ENCODE measurements around the gene FOXC1.

DNA sequence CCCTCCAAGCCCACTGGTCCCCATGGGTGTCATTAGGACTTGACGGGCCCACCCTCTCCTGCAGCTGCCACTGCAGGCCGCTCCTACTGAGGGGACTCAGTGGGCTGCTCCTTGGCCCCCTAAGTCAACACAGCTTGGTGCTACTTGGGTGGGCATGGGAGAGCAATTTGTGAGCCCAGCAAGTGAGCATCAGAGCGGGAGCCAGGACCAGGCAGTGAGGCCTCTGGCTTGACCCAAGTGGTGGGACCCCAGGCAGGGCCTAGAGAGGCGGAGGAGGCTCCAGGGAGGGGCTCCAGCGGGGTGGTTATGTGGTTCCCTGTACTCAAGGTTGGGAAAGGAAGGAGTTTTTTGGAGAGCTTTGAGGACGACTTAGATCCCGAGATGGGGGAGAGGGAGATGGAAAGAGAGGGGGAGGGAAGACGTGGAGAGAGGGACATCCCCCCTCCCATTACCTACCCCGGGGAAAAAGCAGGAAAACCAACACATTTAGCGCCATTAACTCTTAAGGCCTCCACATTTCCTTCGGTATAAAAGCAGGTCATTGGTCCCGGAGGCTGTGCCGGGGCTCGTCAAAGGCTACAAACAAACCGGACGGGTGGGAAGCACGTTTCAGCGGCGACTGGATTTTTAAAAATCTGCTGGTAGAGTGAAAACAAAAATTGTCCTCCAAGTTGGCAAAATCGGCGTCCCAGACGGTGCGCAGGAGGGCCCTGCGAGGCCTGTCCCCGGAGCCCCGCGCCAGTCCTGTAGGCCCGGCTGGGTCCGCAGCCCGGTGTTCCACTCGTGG lies 8.8 kb downstream of the FOXC1 start:
- TF ChIP-seq CEBPB (IDR thresholded peaks at IDR 0.05; ENCODE audit: borderline replicate concordance, low read depth, low read length) (no peak), MAFF (IDR thresholded peaks at IDR 0.05; ENCODE audit: low read depth, low read length) (no peak), EEA1 (CRISPR knock-in tag; IDR thresholded peaks at IDR 0.05; ENCODE audit: borderline replicate concordance) (no peak), MYC (CRISPR knock-in tag; IDR thresholded peaks at IDR 0.05; ENCODE audit: borderline replicate concordance) (no peak), TAF15 (IDR thresholded peaks at IDR 0.05; ENCODE audit: low read depth, low read length, poor library complexity, severe bottlenecking) (no peak), POLR2A (IDR thresholded peaks at IDR 0.05; ENCODE audit: insufficient read depth in 1 of 2, low read depth in 2 of 2, low read length in 2 of 2) (no peak), MATR3 (CRISPR knock-in tag; IDR thresholded peaks at IDR 0.05) (no peak), HDAC6 (IDR thresholded peaks at IDR 0.05; ENCODE audit: low read depth, low read length) (no peak), RFX5 (IDR thresholded peaks at IDR 0.05; ENCODE audit: low read depth, low read length) (no peak)
- TF ChIP-seq, protein P1, sequence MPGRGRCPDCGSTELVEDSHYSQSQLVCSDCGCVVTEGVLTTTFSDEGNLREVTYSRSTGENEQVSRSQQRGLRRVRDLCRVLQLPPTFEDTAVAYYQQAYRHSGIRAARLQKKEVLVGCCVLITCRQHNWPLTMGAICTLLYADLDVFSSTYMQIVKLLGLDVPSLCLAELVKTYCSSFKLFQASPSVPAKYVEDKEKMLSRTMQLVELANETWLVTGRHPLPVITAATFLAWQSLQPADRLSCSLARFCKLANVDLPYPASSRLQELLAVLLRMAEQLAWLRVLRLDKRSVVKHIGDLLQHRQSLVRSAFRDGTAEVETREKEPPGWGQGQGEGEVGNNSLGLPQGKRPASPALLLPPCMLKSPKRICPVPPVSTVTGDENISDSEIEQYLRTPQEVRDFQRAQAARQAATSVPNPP (CRISPR knock-in tag; IDR thresholded peaks at IDR 0.05): no peak
- TF ChIP-seq, protein P2, sequence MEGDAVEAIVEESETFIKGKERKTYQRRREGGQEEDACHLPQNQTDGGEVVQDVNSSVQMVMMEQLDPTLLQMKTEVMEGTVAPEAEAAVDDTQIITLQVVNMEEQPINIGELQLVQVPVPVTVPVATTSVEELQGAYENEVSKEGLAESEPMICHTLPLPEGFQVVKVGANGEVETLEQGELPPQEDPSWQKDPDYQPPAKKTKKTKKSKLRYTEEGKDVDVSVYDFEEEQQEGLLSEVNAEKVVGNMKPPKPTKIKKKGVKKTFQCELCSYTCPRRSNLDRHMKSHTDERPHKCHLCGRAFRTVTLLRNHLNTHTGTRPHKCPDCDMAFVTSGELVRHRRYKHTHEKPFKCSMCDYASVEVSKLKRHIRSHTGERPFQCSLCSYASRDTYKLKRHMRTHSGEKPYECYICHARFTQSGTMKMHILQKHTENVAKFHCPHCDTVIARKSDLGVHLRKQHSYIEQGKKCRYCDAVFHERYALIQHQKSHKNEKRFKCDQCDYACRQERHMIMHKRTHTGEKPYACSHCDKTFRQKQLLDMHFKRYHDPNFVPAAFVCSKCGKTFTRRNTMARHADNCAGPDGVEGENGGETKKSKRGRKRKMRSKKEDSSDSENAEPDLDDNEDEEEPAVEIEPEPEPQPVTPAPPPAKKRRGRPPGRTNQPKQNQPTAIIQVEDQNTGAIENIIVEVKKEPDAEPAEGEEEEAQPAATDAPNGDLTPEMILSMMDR (CRISPR knock-in tag; IDR thresholded peaks at IDR 0.05): no peak
- TF ChIP-seq, protein P3, sequence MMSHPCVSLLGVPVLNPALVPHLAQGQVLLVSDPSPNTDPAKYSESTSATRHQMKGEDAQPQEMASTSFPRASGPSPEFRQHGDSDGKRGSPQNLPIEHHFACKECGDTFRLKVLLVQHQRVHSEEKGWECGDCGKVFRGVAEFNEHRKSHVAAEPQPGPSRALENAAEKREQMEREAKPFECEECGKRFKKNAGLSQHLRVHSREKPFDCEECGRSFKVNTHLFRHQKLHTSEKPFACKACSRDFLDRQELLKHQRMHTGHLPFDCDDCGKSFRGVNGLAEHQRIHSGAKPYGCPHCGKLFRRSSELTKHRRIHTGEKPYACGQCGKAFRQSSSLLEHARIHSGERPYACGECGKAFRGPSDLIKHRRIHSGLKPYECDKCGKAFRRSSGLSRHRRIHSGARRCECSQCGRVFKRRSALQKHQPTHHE (CRISPR knock-in tag; IDR thresholded peaks at IDR 0.05; ENCODE audit: borderline replicate concordance): no peak

Data from HepG2 (cell line).